SKM-1 (cell line): ENCODE measurements around the gene ATP2C2.
"Not testable (repeated sequence)": the region's sequence is repeated elsewhere in the genome, so short reads cannot be mapped to it uniquely, and the experiment has no call there.

Experiments
- DNase-seq: peaks from one replicate; lab custom pipeline; 2025; ENCODE audit not compliant: unreplicated experiment; lab: John Stamatoyannopoulos, UW

The ATP2C2 gene

GRCh38 chr16:84448444-84448843 lies 80.1 kb downstream of the ATP2C2 start:
- no peak for DNase-seq

- DNase-seq: no peak
Observed at GRCh38 chr16:84449156-84450140, 81.1 kb downstream of the ATP2C2 start.

GRCh38 chr16:84450176-84450865 lies 82.0 kb downstream of the ATP2C2 start:
- DNase-seq: no peak

GRCh38 chr16:84451010-84451676 lies 82.8 kb downstream of the ATP2C2 start:
- DNase-seq: not testable (repeated sequence)

GRCh38 chr16:84451781-84452180 lies 83.4 kb downstream of the ATP2C2 start:
- no peak for DNase-seq

GRCh38 chr16:84453061-84453752 lies 84.9 kb downstream of the ATP2C2 start:
- DNase-seq: no peak

- no peak for DNase-seq
Observed at GRCh38 chr16:84454611-84455010, 86.3 kb downstream of the ATP2C2 start.

- no peak for DNase-seq
Observed at GRCh38 chr16:84455031-84455430, 86.7 kb downstream of the ATP2C2 start.

GRCh38 chr16:84458606-84459532 lies 90.5 kb downstream of the ATP2C2 start:
- no peak for DNase-seq

GRCh38 chr16:84459533-84459894 lies 91.2 kb downstream of the ATP2C2 start:
- no peak for DNase-seq

GRCh38 chr16:84459941-84460405 lies 91.6 kb downstream of the ATP2C2 start:
- DNase-seq: no peak

- no peak for DNase-seq
Observed at GRCh38 chr16:84460406-84461028, 92.2 kb downstream of the ATP2C2 start.

- DNase-seq: no peak
Observed at GRCh38 chr16:84461029-84461412, 92.7 kb downstream of the ATP2C2 start.

- no peak for DNase-seq
Observed at GRCh38 chr16:84461413-84462295, 93.3 kb downstream of the ATP2C2 start.

GRCh38 chr16:84462296-84463210 lies 94.2 kb downstream of the ATP2C2 start:
- no peak for DNase-seq

GRCh38 chr16:84463221-84463620 lies 94.9 kb downstream of the ATP2C2 start:
- no peak for DNase-seq

GRCh38 chr16:84464116-84464515 lies 95.8 kb downstream of the ATP2C2 start:
- DNase-seq: no peak
